HG02973 (cell line): Measurements from ENCODE around the gene CC2D2A.

Experiments used
- ATAC-seq: cut with Tn5 transposase; IDR thresholded peaks from one replicate; pipeline ENCODE4 v1.9.1; 2021; ENCODE audit warnings: moderate library complexity; ENCODE audit not compliant: unreplicated experiment

Gene CC2D2A

DNA sequence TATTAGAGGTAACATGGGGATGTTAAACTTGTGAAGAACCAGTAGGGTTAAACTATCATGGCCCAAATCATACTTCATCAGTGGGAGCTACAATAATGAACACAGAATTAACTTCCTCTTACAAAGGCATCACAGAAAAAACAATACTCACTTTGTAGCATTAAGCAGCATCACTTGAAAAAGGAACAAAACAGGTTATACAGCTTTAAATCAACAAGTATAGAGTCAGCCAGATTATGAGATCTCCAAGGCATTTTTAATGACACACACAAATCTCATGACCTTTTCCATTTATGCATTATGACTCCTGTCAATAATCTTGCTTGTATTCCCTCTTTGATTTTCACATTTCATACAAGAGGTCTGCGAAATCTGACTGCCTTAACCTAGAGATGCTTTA, 167.1 kb downstream of the CC2D2A start:
- no peak for ATAC-seq

DNA sequence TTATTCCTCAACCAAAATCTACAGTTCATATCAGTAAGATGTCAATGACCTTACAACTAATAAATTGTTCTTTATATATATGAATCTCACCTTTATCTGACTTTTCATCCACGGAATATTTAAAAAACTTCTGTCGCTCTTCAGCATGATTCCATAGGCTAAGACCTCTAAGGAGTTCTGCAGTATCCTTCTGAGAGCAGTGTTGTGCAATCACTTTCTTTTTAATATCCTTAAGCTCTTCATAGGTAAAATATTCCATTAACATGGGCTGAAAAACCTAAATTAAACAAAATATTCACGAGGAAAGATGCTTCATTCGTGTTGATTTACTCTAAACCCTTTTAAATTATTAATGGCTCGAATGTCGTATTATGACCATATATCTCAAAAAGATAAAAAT, 168.7 kb downstream of the CC2D2A start:
- no peak for ATAC-seq

GRCh38 chr4:15648600-15648999, 178.9 kb downstream of the CC2D2A start:
- peak; percentile 48 for ATAC-seq

DNA sequence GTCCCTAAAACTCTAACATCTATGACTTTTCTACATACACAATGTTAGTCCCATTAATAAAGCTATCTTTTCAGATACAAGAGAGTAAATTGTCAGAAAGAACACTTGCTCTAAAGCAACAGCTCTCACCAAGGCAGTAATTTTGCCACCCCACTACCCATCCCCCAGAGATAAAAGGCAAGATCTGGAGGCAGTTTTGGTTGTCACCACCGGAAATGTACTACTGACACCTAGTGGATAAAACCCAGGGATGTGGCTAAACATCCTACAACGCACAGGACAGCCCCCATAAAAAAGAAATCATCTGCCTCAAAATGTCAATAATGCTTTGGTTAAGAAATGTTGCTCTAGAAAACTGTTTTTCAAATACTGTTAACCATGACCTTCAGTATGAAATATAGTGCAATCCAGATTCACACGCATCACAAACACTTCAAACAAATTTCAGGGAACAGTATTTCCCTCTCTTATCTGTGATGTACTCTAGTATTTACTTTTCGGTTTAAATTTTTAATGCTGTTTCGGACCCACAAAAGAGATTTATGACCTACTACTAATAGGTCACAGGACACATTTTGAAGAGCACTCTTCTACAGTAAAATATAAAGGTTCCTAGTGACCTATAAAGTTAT, 180.3 kb downstream of the CC2D2A start:
- peak; percentile 44 for ATAC-seq
